Keratinocyte (primary cell): Measurements from ENCODE around the gene AGTRAP. TPM values are rescaled to one million over a fixed set of nuclear protein-coding genes. Genes with fewer than 3 reads are reported as not detected.

ENCODE experiments used
- DNase-seq: peaks from one replicate; pipeline ENCODE4 v3.0.0-alpha.2; 2011; ENCODE audit warnings: low read depth, missing footprints, low spot score
- FAIRE-seq: peaks from 2 replicates; lab custom pipeline; 2011; peaks lifted over from hg19 to GRCh38; lab: Jason Lieb, UNC
- H2AFZ ChIP-seq: 2 replicates; pipeline ENCODE4 v1.6.0; 2012; ENCODE audit warnings: low read length, control low read depth, inconsistent platforms; ENCODE audit not compliant: control insufficient read depth
- H3K27ac ChIP-seq: 2 replicates; pipeline ENCODE4 v1.5.1; 2011; ENCODE audit warnings: low read length; ENCODE audit not compliant: control insufficient read depth, insufficient read depth
- H3K27me3 ChIP-seq: 3 replicates; pipeline ENCODE4 v1.6.0; 2011; ENCODE audit warnings: low read length; ENCODE audit not compliant: control insufficient read depth, insufficient read depth; ENCODE audit errors: extremely low read depth
- H3K36me3 ChIP-seq, 2 experiments: 2 replicates in 1 of 2; 3 replicates in 1 of 2; pipeline ENCODE4 v1.5.1; 2011; ENCODE audit warnings: low read length in 2 of 2, mild to moderate bottlenecking in 1 of 2; ENCODE audit not compliant: control insufficient read depth in 2 of 2, insufficient read depth in 2 of 2; ENCODE audit errors: extremely low read depth in 1 of 2
- H3K4me1 ChIP-seq: 3 replicates; pipeline ENCODE4 v1.5.1; 2011; ENCODE audit warnings: low read length; ENCODE audit not compliant: control insufficient read depth, insufficient read depth; ENCODE audit errors: extremely low read depth
- H3K4me2 ChIP-seq: 3 replicates; pipeline ENCODE4 v1.6.0; 2011; ENCODE audit warnings: low read depth, low read length; ENCODE audit not compliant: control insufficient read depth, insufficient read depth; ENCODE audit errors: extremely low read depth
- H3K4me3 ChIP-seq, 3 experiments: fragments of 200-600 bp in 1 of 3; sonication (generic) in 1 of 3; 2 replicates in 2 of 3; 3 replicates in 1 of 3; pipeline ENCODE4 v1.5.1; 2011 to 2016; ENCODE audit warnings: low read length in 3 of 3, mild to moderate bottlenecking in 3 of 3, control low read depth in 2 of 3, inconsistent platforms in 1 of 3, low read depth in 1 of 3, mixed read lengths in 1 of 3, mixed run types in 1 of 3, moderate library complexity in 1 of 3; ENCODE audit not compliant: control insufficient read depth in 2 of 3, insufficient read depth in 2 of 3; ENCODE audit errors: extremely low read depth in 1 of 3
- H3K79me2 ChIP-seq: 2 replicates; pipeline ENCODE4 v1.6.0; 2012; ENCODE audit warnings: low read length; ENCODE audit not compliant: control insufficient read depth, insufficient read depth
- H3K9ac ChIP-seq: 3 replicates; pipeline ENCODE4 v1.6.0; 2011; ENCODE audit warnings: low read length; ENCODE audit not compliant: control insufficient read depth, insufficient read depth; ENCODE audit errors: extremely low read depth
- H3K9me1 ChIP-seq: 3 replicates; pipeline ENCODE4 v1.6.0; 2011; ENCODE audit warnings: low read length; ENCODE audit not compliant: control insufficient read depth, insufficient read depth; ENCODE audit errors: extremely low read depth
- H3K9me3 ChIP-seq: 2 replicates; pipeline ENCODE4 v1.5.1; 2012; ENCODE audit warnings: low read depth, low read length; ENCODE audit not compliant: control insufficient read depth
- H4K20me1 ChIP-seq: 3 replicates; pipeline ENCODE4 v1.6.0; 2011; ENCODE audit warnings: low read length; ENCODE audit not compliant: control insufficient read depth, insufficient read depth; ENCODE audit errors: extremely low read depth
- CTCF ChIP-seq, 3 experiments: IDR thresholded peaks in 1 of 3; conservative IDR thresholded peaks in 1 of 3; optimal IDR thresholded peaks in 1 of 3; 2 replicates in 2 of 3; 3 replicates in 1 of 3; pipeline versions ENCODE3 to v1.5.1; 2011; ENCODE audit warnings: low read length in 3 of 3, mild to moderate bottlenecking in 3 of 3, moderate library complexity in 2 of 3, control low read depth in 1 of 3, inconsistent platforms in 1 of 3; ENCODE audit not compliant: insufficient read depth in 2 of 3; ENCODE audit errors: extremely low read depth in 1 of 3
- EZH2 ChIP-seq: IDR thresholded peaks from one replicate; pipeline ENCODE4 v1.6.1; 2012; ENCODE audit warnings: inconsistent platforms, mild to moderate bottlenecking, low read length, moderate library complexity
- dilution Hi-C: fragments of 300-500 bp; cut with MboI; formaldehyde crosslinking; loops from one replicate; pipeline ENCODE4 v1.7.0; 2020; ENCODE audit warnings: low sequenced_read_pairs; ENCODE audit not compliant: extremely low pct_ligation_motif_present
- polyA plus RNA-seq, 5 experiments: library from polyadenylated mRNA; depleted of rRNA in 3 of 5; stranded (reverse) in 3 of 5; stranded (forward) in 1 of 5; unstranded in 1 of 5; fragments of >200 nt; gene quantifications; 1 replicate in 1 of 5; 2 replicates in 3 of 5; 3 replicates in 1 of 5; pipeline versions ENCODE4 v1.2.1 to v1.2.3, GENCODE V29; 2011 to 2012; ENCODE audit warnings: missing spikeins in 2 of 5, low read depth in 1 of 5, low replicate concordance in 1 of 5

The AGTRAP gene
- polyA plus RNA-seq, 1 donor (not counting 4 experiments of a cell fraction or from before 2014, with no cell fraction given), result 36.7 TPM

- no peak for TF ChIP-seq EZH2
- TF ChIP-seq CTCF (optimal IDR thresholded peaks at IDR 0.05 in 1 of 3, IDR thresholded peaks at IDR 0.05 in 1 of 3, conservative IDR thresholded peaks at IDR 0.05 in 1 of 3; ENCODE audit: extremely low read depth in 1 of 3, insufficient read depth in 2 of 3, low read length in 3 of 3), result no peak
- dilution Hi-C loops, result no loop called here
Measured at GRCh38 chr1:11753555-11754208, 17.7 kb downstream of the AGTRAP start.

GRCh38 chr1:11757047-11757446 lies 21.1 kb downstream of the AGTRAP start:
- DNase-seq (no peak), FAIRE-seq (no peak)
- no peaks in the 10 kb centered on the region for H3K36me3 ChIP-seq
- H3K9me1 ChIP-seq, result no peaks in the 10 kb centered on the region
- H3K4me1 ChIP-seq, result no peaks in the 10 kb centered on the region
- H3K9ac ChIP-seq, result no peak overlapping the region
- H3K4me3 ChIP-seq, result no peak overlapping the region
- no peaks in the 10 kb centered on the region for H3K79me2 ChIP-seq
- H4K20me1 ChIP-seq, result no peaks in the 10 kb centered on the region
- no peak overlapping the region for H2AFZ ChIP-seq
- dilution Hi-C loops, result no loop called here
- TF ChIP-seq EZH2 (no peak), CTCF (optimal IDR thresholded peaks at IDR 0.05 in 1 of 3, IDR thresholded peaks at IDR 0.05 in 1 of 3, conservative IDR thresholded peaks at IDR 0.05 in 1 of 3; ENCODE audit: extremely low read depth in 1 of 3, insufficient read depth in 2 of 3, low read length in 3 of 3) (no peak)
- no peak overlapping the region for H3K4me2 ChIP-seq
- H3K9me3 ChIP-seq, result no peaks in the 10 kb centered on the region
- H3K27me3 ChIP-seq, result peaks cover 6% of the 10 kb centered on the region
- no peak overlapping the region for H3K27ac ChIP-seq

More at GRCh38 chr1:11753555-11754208, 17.7 kb downstream of the AGTRAP start:
- Histone ChIP-seq H4K20me1 (no peaks in the 10 kb centered on the region), H3K36me3 (peaks cover 7 to 20% of the 10 kb centered on the region in 2 experiments), H3K4me1 (peaks cover 6% of the 10 kb centered on the region), H3K4me2 (no peak overlapping the region), H3K9me3 (no peaks in the 10 kb centered on the region), H3K79me2 (no peaks in the 10 kb centered on the region), H3K9ac (no peak overlapping the region), H3K27me3 (no peaks in the 10 kb centered on the region), H3K4me3 (no peak overlapping the region), H3K9me1 (no peaks in the 10 kb centered on the region), H3K27ac (no peak overlapping the region), H2AFZ (no peak overlapping the region)
- DNase-seq, result no peak
- no peak for FAIRE-seq
